Ishikawa (cell line): Measurements from ENCODE around the gene DENND1A.

Source experiments
- CEBPB ChIP-seq: IDR thresholded peaks from 2 replicates; pipeline ENCODE4 v1.6.1; 2012
- CREB1 ChIP-seq: IDR thresholded peaks from 2 replicates; pipeline ENCODE4 v1.6.1; 2012; ENCODE audit warnings: low read depth
- EGR1 ChIP-seq: IDR thresholded peaks from 2 replicates; pipeline ENCODE4 v1.6.1; 2012
- EP300 ChIP-seq: IDR thresholded peaks from 2 replicates; pipeline ENCODE4 v1.6.1; 2012; ENCODE audit warnings: borderline replicate concordance
- FOXM1 ChIP-seq: IDR thresholded peaks from 2 replicates; pipeline ENCODE4 v1.6.1; 2012; ENCODE audit warnings: low read depth, borderline replicate concordance
- MAX ChIP-seq: IDR thresholded peaks from 2 replicates; pipeline ENCODE4 v1.6.1; 2012
- NFIC ChIP-seq: IDR thresholded peaks from 2 replicates; pipeline ENCODE4 v1.6.1; 2012
- RAD21 ChIP-seq: IDR thresholded peaks from 2 replicates; pipeline ENCODE4 v1.6.1; 2012; ENCODE audit warnings: low read depth
- REST ChIP-seq: IDR thresholded peaks from 2 replicates; pipeline ENCODE4 v1.6.1; 2012; ENCODE audit warnings: low read depth, mild to moderate bottlenecking
- TAF1 ChIP-seq: IDR thresholded peaks from 2 replicates; pipeline ENCODE4 v1.6.1; 2012; ENCODE audit warnings: low read depth, mild to moderate bottlenecking
- TCF12 ChIP-seq: IDR thresholded peaks from 2 replicates; pipeline ENCODE4 v1.6.1; 2012; ENCODE audit warnings: low read depth
- TEAD4 ChIP-seq: IDR thresholded peaks from 2 replicates; pipeline ENCODE4 v1.6.1; 2012
- USF1 ChIP-seq: IDR thresholded peaks from 2 replicates; pipeline ENCODE4 v1.6.1; 2012
- YY1 ChIP-seq: IDR thresholded peaks from 2 replicates; pipeline ENCODE4 v1.6.1; 2012; ENCODE audit warnings: low read depth
- ZBTB7A ChIP-seq: IDR thresholded peaks from 2 replicates; pipeline ENCODE4 v1.6.1; 2012; ENCODE audit warnings: low read depth

The DENND1A gene

GRCh38 chr9:123686131-123686828, 243.6 kb downstream of the DENND1A start:
- TF ChIP-seq EP300, result no peak
- no peak for TF ChIP-seq TAF1
- no peak for TF ChIP-seq CEBPB
- no peak for TF ChIP-seq TEAD4
- no peak for TF ChIP-seq RAD21
- TF ChIP-seq REST, result no peak
- no peak for TF ChIP-seq USF1
- no peak for TF ChIP-seq FOXM1
- TF ChIP-seq EGR1, result no peak
- TF ChIP-seq ZBTB7A, result no peak
- no peak for TF ChIP-seq NFIC
- no peak for TF ChIP-seq TCF12
- no peak for TF ChIP-seq YY1
- TF ChIP-seq MAX, result no peak
- no peak for TF ChIP-seq CREB1

- no peak for TF ChIP-seq CEBPB
- TF ChIP-seq ZBTB7A, result no peak
- no peak for TF ChIP-seq EGR1
- TF ChIP-seq USF1, result no peak
- TF ChIP-seq RAD21, result no peak
- TF ChIP-seq TCF12, result no peak
- TF ChIP-seq FOXM1, result no peak
- no peak for TF ChIP-seq REST
- no peak for TF ChIP-seq MAX
- no peak for TF ChIP-seq EP300
- TF ChIP-seq TEAD4, result no peak
Measured at GRCh38 chr9:123685489-123686083, 244.3 kb downstream of the DENND1A start.

DNA sequence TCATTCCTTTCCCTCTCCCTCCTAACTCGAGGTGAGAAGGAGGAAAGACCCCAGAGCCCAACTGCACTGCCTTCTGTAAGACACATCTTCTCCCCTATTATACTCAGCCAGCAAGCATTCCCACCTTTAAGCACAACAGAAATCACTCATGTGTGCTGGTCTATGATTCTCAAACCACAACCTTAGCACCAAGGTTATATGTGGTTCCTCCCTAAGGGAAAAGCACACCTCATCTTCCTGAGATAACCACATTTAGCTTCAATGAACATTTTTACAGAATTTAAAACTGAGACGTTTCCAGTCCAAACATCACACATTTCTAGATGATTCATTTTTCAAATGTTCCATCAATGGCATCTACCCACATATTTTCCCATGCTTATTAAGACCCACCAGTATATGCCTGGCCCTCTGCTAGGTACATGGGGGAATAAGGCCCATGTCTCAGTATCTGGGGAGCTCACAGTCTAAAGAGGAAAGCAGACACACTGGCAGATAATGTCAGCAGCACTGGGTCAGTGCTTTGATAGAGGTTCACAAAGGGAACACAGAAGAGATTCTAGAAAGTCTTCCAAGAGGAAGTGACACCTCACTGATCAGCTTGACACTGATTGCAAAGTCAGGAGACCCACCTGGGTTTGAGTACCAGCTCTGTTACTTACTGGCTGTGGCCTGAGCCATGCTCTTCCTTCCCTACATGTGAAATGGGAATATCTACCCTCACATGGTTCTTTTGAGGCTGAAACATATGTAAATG, 245.4 kb downstream of the DENND1A start:
- TF ChIP-seq CEBPB (no peak), MAX (no peak), EGR1 (no peak), ZBTB7A (no peak), RAD21 (no peak), EP300 (no peak), USF1 (no peak), REST (no peak), FOXM1 (no peak), CREB1 (no peak), TEAD4 (no peak), TCF12 (no peak), NFIC (no peak), TAF1 (no peak), YY1 (no peak)
